Lower leg skin (tissue), 3 donors: ENCODE data around the gene SPIRE1.

ENCODE experiments used
- POLR2A ChIP-seq, 2 donors: fragments of 450-650 bp; IDR thresholded peaks; one replicate each; pipeline ENCODE4 v1.6.1; 2016 to 2017; ENCODE audit warnings: antibody characterized with exemption in 2 of 2, mild to moderate bottlenecking in 1 of 2, moderate library complexity in 1 of 2
- TF ChIP-seq, protein P1 (sequence below), 3 donors: fragments of 450-650 bp; IDR thresholded peaks; one replicate each; pipeline ENCODE4 v1.5.1; 2016; ENCODE audit warnings: antibody characterized with exemption in 3 of 3, mild to moderate bottlenecking in 3 of 3, moderate library complexity in 2 of 3

DNA sequence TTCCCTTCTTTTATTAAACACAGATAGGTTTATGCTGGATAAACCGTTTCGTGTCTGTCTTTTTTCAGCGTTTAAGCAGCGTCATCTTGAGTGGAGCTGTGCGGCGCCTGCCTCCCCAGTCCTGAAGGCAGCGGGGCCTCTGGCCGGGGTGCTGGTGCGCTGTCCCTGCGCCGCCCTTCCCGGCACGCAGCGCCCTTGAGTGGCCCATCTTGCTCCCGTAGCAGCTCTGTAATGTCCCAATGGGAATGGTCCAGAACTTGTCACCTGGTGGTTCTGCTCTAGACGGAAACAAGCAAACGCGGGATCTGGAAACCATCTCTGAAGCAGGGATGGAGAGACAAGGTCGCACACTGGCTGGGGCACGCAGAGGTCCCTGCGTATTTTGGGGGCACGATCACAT is 225.7 kb downstream of the SPIRE1 start:
- TF ChIP-seq, protein P1, sequence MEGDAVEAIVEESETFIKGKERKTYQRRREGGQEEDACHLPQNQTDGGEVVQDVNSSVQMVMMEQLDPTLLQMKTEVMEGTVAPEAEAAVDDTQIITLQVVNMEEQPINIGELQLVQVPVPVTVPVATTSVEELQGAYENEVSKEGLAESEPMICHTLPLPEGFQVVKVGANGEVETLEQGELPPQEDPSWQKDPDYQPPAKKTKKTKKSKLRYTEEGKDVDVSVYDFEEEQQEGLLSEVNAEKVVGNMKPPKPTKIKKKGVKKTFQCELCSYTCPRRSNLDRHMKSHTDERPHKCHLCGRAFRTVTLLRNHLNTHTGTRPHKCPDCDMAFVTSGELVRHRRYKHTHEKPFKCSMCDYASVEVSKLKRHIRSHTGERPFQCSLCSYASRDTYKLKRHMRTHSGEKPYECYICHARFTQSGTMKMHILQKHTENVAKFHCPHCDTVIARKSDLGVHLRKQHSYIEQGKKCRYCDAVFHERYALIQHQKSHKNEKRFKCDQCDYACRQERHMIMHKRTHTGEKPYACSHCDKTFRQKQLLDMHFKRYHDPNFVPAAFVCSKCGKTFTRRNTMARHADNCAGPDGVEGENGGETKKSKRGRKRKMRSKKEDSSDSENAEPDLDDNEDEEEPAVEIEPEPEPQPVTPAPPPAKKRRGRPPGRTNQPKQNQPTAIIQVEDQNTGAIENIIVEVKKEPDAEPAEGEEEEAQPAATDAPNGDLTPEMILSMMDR (IDR thresholded peaks at IDR 0.05) = no peak
- TF ChIP-seq POLR2A (IDR thresholded peaks at IDR 0.05) = no peak
